ENCODE measurements around the gene PGLYRP2.

- TF ChIP-seq, protein P1, sequence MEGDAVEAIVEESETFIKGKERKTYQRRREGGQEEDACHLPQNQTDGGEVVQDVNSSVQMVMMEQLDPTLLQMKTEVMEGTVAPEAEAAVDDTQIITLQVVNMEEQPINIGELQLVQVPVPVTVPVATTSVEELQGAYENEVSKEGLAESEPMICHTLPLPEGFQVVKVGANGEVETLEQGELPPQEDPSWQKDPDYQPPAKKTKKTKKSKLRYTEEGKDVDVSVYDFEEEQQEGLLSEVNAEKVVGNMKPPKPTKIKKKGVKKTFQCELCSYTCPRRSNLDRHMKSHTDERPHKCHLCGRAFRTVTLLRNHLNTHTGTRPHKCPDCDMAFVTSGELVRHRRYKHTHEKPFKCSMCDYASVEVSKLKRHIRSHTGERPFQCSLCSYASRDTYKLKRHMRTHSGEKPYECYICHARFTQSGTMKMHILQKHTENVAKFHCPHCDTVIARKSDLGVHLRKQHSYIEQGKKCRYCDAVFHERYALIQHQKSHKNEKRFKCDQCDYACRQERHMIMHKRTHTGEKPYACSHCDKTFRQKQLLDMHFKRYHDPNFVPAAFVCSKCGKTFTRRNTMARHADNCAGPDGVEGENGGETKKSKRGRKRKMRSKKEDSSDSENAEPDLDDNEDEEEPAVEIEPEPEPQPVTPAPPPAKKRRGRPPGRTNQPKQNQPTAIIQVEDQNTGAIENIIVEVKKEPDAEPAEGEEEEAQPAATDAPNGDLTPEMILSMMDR (IDR thresholded peaks at IDR 0.05; ENCODE audit: insufficient read depth, low read depth, low read length), result no peak
- no peak for TF ChIP-seq EZH2 (IDR thresholded peaks at IDR 0.05; ENCODE audit: insufficient read depth, low read length)
Measured at GRCh38 chr19:15487038-15487437, 7.7 kb upstream of the PGLYRP2 start.
